Large intestine (tissue), 3 donors: Measurements from ENCODE around the gene FAM131B. TPM values are rescaled to one million over a fixed set of nuclear protein-coding genes. Genes with fewer than 3 reads are reported as not detected.

Experiments
- DNase-seq, 2 donors: peaks; one replicate each; pipeline versions ENCODE4 v3.0.0 to v3.0.0-alpha.2; 2013
- H3K27ac ChIP-seq: one replicate; pipeline ENCODE4 v1.5.1; 2013; ENCODE audit warnings: low read length
- H3K27me3 ChIP-seq: 2 replicates; pipeline ENCODE4 v1.6.1; 2013; ENCODE audit warnings: low read length; ENCODE audit not compliant: control insufficient read depth, insufficient read depth
- H3K36me3 ChIP-seq: 2 replicates; pipeline ENCODE4 v1.6.1; 2013; ENCODE audit warnings: low read length; ENCODE audit not compliant: control insufficient read depth, insufficient read depth
- H3K4me1 ChIP-seq: one replicate; pipeline ENCODE4 v1.6.1; 2013; ENCODE audit warnings: low read length; ENCODE audit not compliant: control insufficient read depth, insufficient read depth
- H3K4me3 ChIP-seq: one replicate; pipeline ENCODE4 v1.5.1; 2013; ENCODE audit warnings: low read length
- H3K9me3 ChIP-seq: one replicate; pipeline ENCODE4 v1.6.1; 2013; ENCODE audit warnings: mild to moderate bottlenecking, low read depth, low read length, moderate library complexity; ENCODE audit not compliant: control insufficient read depth
- WGBS: methylation state at CpG from one replicate; pipeline ENCODE4 v1.1.5; 2013; ENCODE audit warnings: low lambda C conversion rate; ENCODE audit not compliant: insufficient coverage; 5-methylcytosine and 5-hydroxymethylcytosine counted together
- polyA plus RNA-seq: library from polyadenylated mRNA; unstranded; fragments of 120-200 nt; gene quantifications from one replicate; pipeline ENCODE4 v1.2.1, GENCODE V29; 2013

The FAM131B gene
- polyA plus RNA-seq, 1 donor, result 5.8 TPM

- H3K27ac ChIP-seq, result no peak overlapping the region
- H3K9me3 ChIP-seq, result no peaks in the 10 kb centered on the region
- WGBS, result 7% methylated on average over 3 of the region's 35 CpGs
- H3K4me1 ChIP-seq, result peaks cover 6% of the 10 kb centered on the region
- no peaks in the 10 kb centered on the region for H3K36me3 ChIP-seq
- peak; percentile 52 to 69 for DNase-seq
- peaks cover 16% of the 10 kb centered on the region for H3K27me3 ChIP-seq
- H3K4me3 ChIP-seq, result peak overlapping the region; percentile 28
These were observed 17.0 kb downstream of the FAM131B start for GRCh38 chr7:143345428-143345900.

DNA sequence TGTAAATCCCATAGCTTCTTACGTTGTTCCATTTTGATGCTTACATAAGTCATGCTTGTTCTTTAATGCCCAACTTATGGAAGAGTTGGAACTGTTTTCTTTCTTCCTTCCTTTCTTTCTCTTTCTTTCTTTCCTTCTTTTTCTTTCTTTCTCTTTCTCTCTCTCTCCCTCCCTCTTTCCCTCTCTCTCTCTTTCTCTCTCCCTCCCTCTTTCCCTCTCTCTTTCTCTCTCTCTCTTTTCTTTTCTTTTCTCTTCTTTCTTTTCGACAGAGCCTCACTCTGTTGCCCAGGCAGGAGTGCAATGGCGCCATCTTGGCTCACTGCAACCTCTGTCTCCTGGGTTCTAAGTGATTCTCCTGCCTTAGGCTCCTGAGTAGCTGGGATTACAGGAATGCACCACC is 18.9 kb downstream of the FAM131B start:
- H3K4me1 ChIP-seq, result peaks cover 6% of the 10 kb centered on the region
- WGBS, result 94% methylated on average over 2 of the region's 3 CpGs
- no peaks in the 10 kb centered on the region for H3K36me3 ChIP-seq
- no peak overlapping the region for H3K27ac ChIP-seq
- no peak for DNase-seq
- no peaks in the 10 kb centered on the region for H3K9me3 ChIP-seq
- peaks cover 14% of the 10 kb centered on the region for H3K27me3 ChIP-seq
- no peak overlapping the region for H3K4me3 ChIP-seq

DNA sequence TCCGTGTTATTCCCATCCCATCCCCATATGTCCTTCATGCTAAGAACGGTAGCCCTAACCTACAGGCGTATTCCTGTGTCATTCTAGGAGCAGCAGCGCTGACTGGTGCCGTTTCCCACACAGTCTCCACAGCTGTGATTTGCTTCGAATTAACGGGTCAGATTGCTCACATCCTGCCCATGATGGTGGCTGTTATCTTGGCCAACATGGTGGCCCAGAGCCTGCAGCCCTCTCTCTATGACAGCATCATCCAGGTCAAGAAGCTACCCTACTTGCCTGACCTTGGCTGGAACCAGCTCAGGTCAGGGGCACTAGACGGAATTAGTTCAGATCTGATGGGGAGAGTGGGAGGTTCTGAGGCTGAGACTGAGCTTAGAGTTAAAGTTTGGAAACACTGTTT is 20.7 kb downstream of the FAM131B start:
- peaks cover 6% of the 10 kb centered on the region for H3K4me1 ChIP-seq
- no peak overlapping the region for H3K27ac ChIP-seq
- no peaks in the 10 kb centered on the region for H3K36me3 ChIP-seq
- 100% methylated on average over 1 of the region's 8 CpGs for WGBS
- no peaks in the 10 kb centered on the region for H3K9me3 ChIP-seq
- H3K4me3 ChIP-seq, result no peak overlapping the region
- no peak for DNase-seq
- peaks cover 17% of the 10 kb centered on the region for H3K27me3 ChIP-seq

GRCh38 chr7:143337216-143337615 is 25.3 kb downstream of the FAM131B start:
- Histone ChIP-seq H3K9me3 (no peaks in the 10 kb centered on the region), H3K27me3 (peaks cover 7% of the 10 kb centered on the region), H3K36me3 (no peaks in the 10 kb centered on the region), H3K4me1 (no peaks in the 10 kb centered on the region), H3K27ac (no peak overlapping the region), H3K4me3 (no peak overlapping the region)
- 83% methylated on average over 3 of the region's 3 CpGs for WGBS
- no peak for DNase-seq

GRCh38 chr7:143334244-143334643 is 28.3 kb downstream of the FAM131B start:
- no peak for DNase-seq
- peaks cover 6% of the 10 kb centered on the region for H3K27me3 ChIP-seq
- H3K36me3 ChIP-seq, result no peaks in the 10 kb centered on the region
- no peaks in the 10 kb centered on the region for H3K9me3 ChIP-seq
- no peaks in the 10 kb centered on the region for H3K4me1 ChIP-seq
- WGBS, result 71% methylated on average over 1 of the region's 1 CpG
- no peak overlapping the region for H3K4me3 ChIP-seq
- no peak overlapping the region for H3K27ac ChIP-seq

- 94% methylated on average over 3 of the region's 8 CpGs for WGBS
- DNase-seq, result no peak
- Histone ChIP-seq H3K4me3 (no peak overlapping the region), H3K4me1 (no peaks in the 10 kb centered on the region), H3K27me3 (no peaks in the 10 kb centered on the region), H3K9me3 (no peaks in the 10 kb centered on the region), H3K27ac (no peak overlapping the region), H3K36me3 (no peaks in the 10 kb centered on the region)
These were observed 31.2 kb downstream of the FAM131B start for GRCh38 chr7:143331179-143331801.

DNA sequence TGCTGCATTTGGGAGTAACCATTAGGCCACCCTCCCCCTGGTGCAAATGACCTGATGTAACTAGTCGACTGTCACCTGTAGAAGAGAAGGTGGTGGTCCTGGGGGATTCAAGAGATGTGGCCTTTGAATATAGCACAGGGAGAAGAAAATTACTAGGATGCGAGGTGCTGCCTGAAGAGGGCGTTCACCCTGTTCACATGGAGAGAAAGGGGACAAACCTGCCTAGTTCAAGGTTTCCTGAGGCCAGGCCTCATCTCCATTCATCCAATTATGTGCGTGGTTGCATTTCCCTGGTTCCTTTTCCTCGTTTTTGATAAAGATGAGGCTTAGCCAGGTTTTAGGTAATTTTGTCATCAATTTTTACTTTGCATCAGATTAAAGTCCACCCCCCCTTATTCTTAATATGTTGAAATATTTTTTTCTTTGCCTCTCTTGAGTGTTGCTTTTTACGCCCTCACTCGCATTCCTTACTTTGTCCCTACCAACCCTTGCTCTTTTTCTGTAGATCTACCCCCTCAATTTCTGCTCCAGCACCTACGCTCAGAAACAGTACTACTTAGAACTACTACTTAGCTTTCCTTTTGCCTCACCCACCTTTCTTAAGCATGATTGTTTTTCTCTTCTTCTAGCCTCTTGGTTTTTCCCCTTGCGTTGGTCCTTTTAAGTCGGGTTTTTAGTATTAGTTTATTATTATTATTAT is 32.9 kb downstream of the FAM131B start:
- Histone ChIP-seq H3K4me3 (no peak overlapping the region), H3K36me3 (no peaks in the 10 kb centered on the region), H3K27me3 (no peaks in the 10 kb centered on the region), H3K27ac (no peak overlapping the region), H3K9me3 (no peaks in the 10 kb centered on the region), H3K4me1 (no peaks in the 10 kb centered on the region)
- 92% methylated on average over 7 of the region's 10 CpGs for WGBS
- DNase-seq, result no peak

- no peak for DNase-seq
- Histone ChIP-seq H3K27ac (no peak overlapping the region), H3K4me3 (no peak overlapping the region), H3K27me3 (no peaks in the 10 kb centered on the region), H3K36me3 (no peaks in the 10 kb centered on the region), H3K9me3 (no peaks in the 10 kb centered on the region), H3K4me1 (peaks cover 4% of the 10 kb centered on the region)
- no CpG with 5 or more reads among the region's 5 CpGs for WGBS
These were observed 34.6 kb downstream of the FAM131B start for GRCh38 chr7:143327903-143328302.

DNA sequence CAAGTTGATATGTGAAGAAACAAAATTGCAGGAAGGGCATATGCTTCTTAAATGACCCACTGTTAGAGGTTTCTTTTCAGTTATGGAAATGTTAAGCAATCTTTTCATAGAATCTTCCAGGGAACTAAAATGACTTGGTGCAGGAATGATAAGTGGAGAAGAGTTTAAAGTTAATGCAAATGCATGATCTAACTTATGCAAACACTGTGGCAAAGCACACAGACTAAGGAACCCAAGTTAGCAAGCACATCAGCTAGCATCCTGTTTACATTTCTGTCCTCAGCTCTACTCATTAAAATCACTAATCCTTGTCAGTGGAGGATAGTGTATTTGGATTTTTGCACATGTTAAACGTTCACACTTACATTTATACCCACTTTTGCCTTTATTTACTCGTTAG is 37.3 kb downstream of the FAM131B start:
- Histone ChIP-seq H3K27me3 (no peaks in the 10 kb centered on the region), H3K9me3 (no peaks in the 10 kb centered on the region), H3K4me3 (no peak overlapping the region), H3K4me1 (peaks cover 4% of the 10 kb centered on the region), H3K27ac (no peak overlapping the region), H3K36me3 (no peaks in the 10 kb centered on the region)
- no peak for DNase-seq
- no CpG with 5 or more reads among the region's 2 CpGs for WGBS

DNA sequence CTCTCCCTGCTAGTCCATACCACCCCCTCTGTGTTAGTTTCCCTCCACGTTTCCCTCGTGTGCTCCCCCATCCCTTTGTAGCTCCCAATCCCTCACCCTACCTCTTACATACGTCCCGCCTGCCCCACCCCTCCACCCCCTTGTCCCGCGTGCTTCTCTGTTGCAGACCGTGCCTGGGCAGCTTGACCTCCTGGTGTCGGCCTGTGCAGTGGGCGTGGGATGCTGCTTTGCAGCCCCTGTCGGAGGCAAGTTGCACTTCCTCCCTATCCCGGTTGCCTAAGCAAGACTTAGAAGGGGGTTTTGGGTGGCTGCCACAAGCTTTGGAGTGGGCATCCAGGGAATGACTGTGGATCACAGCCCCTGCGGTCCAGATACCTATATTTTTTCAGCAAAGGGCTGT is 38.9 kb downstream of the FAM131B start:
- DNase-seq, result no peak
- Histone ChIP-seq H3K27ac (no peak overlapping the region), H3K36me3 (no peaks in the 10 kb centered on the region), H3K4me3 (no peak overlapping the region), H3K4me1 (peaks cover 12% of the 10 kb centered on the region), H3K9me3 (no peaks in the 10 kb centered on the region), H3K27me3 (no peaks in the 10 kb centered on the region)
- no CpG with 5 or more reads among the region's 12 CpGs for WGBS
